Astrocyte of the cerebellum (primary cell): ENCODE results near the gene IZUMO1.

Experiments
- DNase-seq: peaks from one replicate; pipeline ENCODE4 v3.0.0-alpha.2; 2011; ENCODE audit warnings: low read depth
- H3K4me3 ChIP-seq: 2 replicates; pipeline ENCODE4 v1.5.1; 2011; ENCODE audit warnings: mild to moderate bottlenecking, low read depth, low read length, moderate library complexity
- in situ Hi-C: cut with HindIII; loops from 2 replicates; pipeline ENCODE4 v1.10.0; 2017; ENCODE audit warnings: low sequenced_read_pairs
- TF ChIP-seq, protein P1 (sequence below): IDR thresholded peaks from 2 replicates; pipeline ENCODE4 v1.5.1; 2012; ENCODE audit warnings: low read length, low read depth, moderate library complexity, mild to moderate bottlenecking; ENCODE audit errors: missing control alignments

Gene IZUMO1

GRCh38 chr19:48784527-48784926, 37.8 kb upstream of the IZUMO1 start:
- no peak for DNase-seq
- TF ChIP-seq, protein P1, sequence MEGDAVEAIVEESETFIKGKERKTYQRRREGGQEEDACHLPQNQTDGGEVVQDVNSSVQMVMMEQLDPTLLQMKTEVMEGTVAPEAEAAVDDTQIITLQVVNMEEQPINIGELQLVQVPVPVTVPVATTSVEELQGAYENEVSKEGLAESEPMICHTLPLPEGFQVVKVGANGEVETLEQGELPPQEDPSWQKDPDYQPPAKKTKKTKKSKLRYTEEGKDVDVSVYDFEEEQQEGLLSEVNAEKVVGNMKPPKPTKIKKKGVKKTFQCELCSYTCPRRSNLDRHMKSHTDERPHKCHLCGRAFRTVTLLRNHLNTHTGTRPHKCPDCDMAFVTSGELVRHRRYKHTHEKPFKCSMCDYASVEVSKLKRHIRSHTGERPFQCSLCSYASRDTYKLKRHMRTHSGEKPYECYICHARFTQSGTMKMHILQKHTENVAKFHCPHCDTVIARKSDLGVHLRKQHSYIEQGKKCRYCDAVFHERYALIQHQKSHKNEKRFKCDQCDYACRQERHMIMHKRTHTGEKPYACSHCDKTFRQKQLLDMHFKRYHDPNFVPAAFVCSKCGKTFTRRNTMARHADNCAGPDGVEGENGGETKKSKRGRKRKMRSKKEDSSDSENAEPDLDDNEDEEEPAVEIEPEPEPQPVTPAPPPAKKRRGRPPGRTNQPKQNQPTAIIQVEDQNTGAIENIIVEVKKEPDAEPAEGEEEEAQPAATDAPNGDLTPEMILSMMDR: no peak
- in situ Hi-C loops: no loop called here
- H3K4me3 ChIP-seq: no peak overlapping the region

GRCh38 chr19:48780631-48781391, 34.1 kb upstream of the IZUMO1 start:
- DNase-seq: no peak
- H3K4me3 ChIP-seq: no peak overlapping the region
- in situ Hi-C loops: no loop called here
- TF ChIP-seq, protein P1: no peak

DNA sequence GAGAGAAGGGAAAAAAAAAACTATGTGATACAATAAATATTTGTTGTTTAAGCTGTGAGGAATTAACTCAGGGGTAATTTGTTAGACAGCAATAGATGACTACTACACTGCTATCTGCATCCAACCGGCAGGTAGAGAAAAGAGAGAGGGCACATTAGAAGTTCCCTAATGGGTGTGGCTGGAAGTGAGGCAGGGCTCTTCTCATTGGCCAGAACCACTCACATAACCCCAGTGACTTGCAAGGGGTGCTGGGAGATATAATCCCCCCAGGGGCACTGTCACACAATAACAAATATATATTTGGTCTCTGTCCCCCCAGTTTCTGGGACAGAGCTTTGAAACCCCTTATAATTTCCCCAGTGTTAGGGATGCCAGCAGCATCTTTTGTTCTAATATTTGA, 32.9 kb upstream of the IZUMO1 start:
- TF ChIP-seq, protein P1: no peak
- no peak for DNase-seq
- no peak overlapping the region for H3K4me3 ChIP-seq
- in situ Hi-C loops: no loop called here

DNA sequence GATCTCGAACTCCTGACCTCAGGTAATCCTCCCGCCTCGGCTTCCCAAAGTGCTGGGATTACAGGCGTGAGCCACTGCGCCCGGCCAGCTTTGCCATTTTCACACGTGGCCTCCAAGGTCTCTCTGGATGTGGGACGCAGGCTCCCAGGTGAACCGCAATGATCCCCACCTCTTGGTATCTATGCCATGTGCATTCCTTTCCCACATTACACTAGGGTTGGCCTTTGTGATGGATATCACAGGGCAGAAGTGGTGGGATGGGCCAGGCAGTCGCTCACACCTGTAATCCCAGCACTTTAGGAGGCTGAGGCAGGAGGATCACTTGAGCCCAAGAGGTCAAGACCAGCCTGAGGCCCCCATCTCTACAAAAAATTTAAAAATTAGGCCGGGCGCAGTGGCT, 31.0 kb upstream of the IZUMO1 start:
- no peak for DNase-seq
- in situ Hi-C loops: no loop called here
- TF ChIP-seq, protein P1: no peak
- H3K4me3 ChIP-seq: no peak overlapping the region

DNA sequence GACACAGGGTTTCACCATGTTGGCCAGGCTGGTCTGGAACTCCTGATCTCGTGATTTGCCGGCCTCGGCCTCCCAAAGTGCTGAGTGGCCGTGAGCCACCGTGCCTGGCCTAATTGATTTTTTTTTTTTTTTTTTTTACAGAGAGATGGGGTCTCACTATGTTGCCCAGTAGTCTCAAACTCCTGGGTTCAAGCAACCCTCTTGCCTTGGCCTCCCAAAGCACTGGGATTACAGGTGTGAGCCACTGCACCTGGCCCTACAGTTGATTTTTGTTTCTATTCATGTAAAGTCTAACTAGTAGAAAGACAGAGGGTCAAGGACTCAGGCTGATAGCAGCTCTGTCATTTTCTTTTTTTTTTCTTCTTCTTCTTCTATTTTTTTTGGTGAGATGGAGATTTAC, 30.4 kb upstream of the IZUMO1 start:
- in situ Hi-C loops: no loop called here
- H3K4me3 ChIP-seq: no peak overlapping the region

GRCh38 chr19:48772503-48772953, 25.8 kb upstream of the IZUMO1 start:
- no peak for DNase-seq
- no peak overlapping the region for H3K4me3 ChIP-seq
- TF ChIP-seq, protein P1: no peak
- in situ Hi-C loops: no loop called here

More for the DNA sequence above, 30.4 kb upstream of the IZUMO1 start:
- TF ChIP-seq, protein P1: no peak
- DNase-seq: no peak
